B cell (primary cell): ENCODE results near the gene RENBP. TPM values are rescaled to one million over a fixed set of nuclear protein-coding genes. Genes with fewer than 3 reads are reported as not detected.

Source experiments
- ATAC-seq: fragments of 200-7000 bp; cut with Tn5 transposase; one replicate; pipeline ENCODE4 v1.10.0; 2021; ENCODE audit warnings: low read depth, mild to moderate bottlenecking, moderate number of reproducible peaks, moderate library complexity
- CTCF ChIA-PET: fragments of 350-600 bp; sonication (Branson Sonifier 250); formaldehyde crosslinking; loops from one replicate; lab custom pipeline; 2021; ENCODE audit warnings: antibody characterized with exemption, inconsistent platforms; lab: Charles Lee
- POLR2A ChIA-PET: fragments of 350-600 bp; sonication (Branson Sonifier 250); formaldehyde crosslinking; loops from one replicate; lab custom pipeline; 2021; ENCODE audit warnings: antibody characterized with exemption; lab: Charles Lee
- DNase-seq: peaks from one replicate; pipeline ENCODE4 v3.0.0; 2013
- H2AFZ ChIP-seq: 2 replicates; pipeline ENCODE4 v1.6.1; 2012; ENCODE audit warnings: mild to moderate bottlenecking, low read depth, low read length; ENCODE audit not compliant: insufficient read depth, poor library complexity, severe bottlenecking
- H3K27ac ChIP-seq, 2 donors: 1 replicate in 1 of 2; 2 replicates in 1 of 2; pipeline ENCODE4 v1.5.1; 2012 to 2013; ENCODE audit warnings: low read length in 2 of 2, mild to moderate bottlenecking in 2 of 2, moderate library complexity in 1 of 2
- H3K27me3 ChIP-seq, 4 experiments: fragments of 200-600 bp in 1 of 4; sonication (generic) in 1 of 4; replicated peaks in 1 of 4; 1 replicate in 2 of 4; 2 replicates in 2 of 4; pipeline versions ENCODE4 v1.6.1 to v1.7.0; 2013 to 2016; ENCODE audit warnings: low read length in 3 of 4, mild to moderate bottlenecking in 2 of 4, mixed read lengths in 1 of 4, moderate library complexity in 1 of 4; ENCODE audit not compliant: insufficient read depth in 4 of 4, control insufficient read depth in 3 of 4; ENCODE audit errors: control extremely low read depth in 1 of 4
- H3K36me3 ChIP-seq, 2 experiments: replicated peaks in 1 of 2; 1 replicate in 1 of 2; 2 replicates in 1 of 2; pipeline versions ENCODE4 v1.6.1 to v1.7.1; 2013; ENCODE audit warnings: low read length in 1 of 2; ENCODE audit not compliant: insufficient read depth in 2 of 2, control insufficient read depth in 1 of 2; ENCODE audit errors: control extremely low read depth in 1 of 2, extremely low read depth in 1 of 2
- H3K4me1 ChIP-seq, 2 donors: fragments of 200-600 bp in 1 of 2; sonication (generic) in 1 of 2; 1 replicate in 1 of 2; 2 replicates in 1 of 2; pipeline versions ENCODE4 v1.5.1 to v1.6.1; 2013 to 2017; ENCODE audit warnings: low read length in 2 of 2; ENCODE audit not compliant: control insufficient read depth in 2 of 2, insufficient read depth in 2 of 2
- H3K4me2 ChIP-seq: replicated peaks from 2 replicates; pipeline ENCODE3; 2012; ENCODE audit warnings: mild to moderate bottlenecking, low read depth, low read length; ENCODE audit not compliant: poor library complexity, severe bottlenecking
- H3K4me3 ChIP-seq, 5 experiments: fragments of 200-600 bp in 1 of 5; sonication (generic) in 1 of 5; 1 replicate in 3 of 5; 2 replicates in 2 of 5; pipeline versions ENCODE4 v1.5.1 to v1.7.0; 2011 to 2016; ENCODE audit warnings: low read length in 4 of 5, mild to moderate bottlenecking in 4 of 5, low read depth in 2 of 5, control low read depth in 1 of 5, moderate library complexity in 1 of 5; ENCODE audit not compliant: insufficient read depth in 1 of 5; ENCODE audit errors: control extremely low read depth in 1 of 5, extremely low read depth in 1 of 5
- H3K79me2 ChIP-seq: fragments of 200-600 bp; sonication (generic); one replicate; pipeline ENCODE4 v1.6.0; 2016; ENCODE audit warnings: low read length; ENCODE audit not compliant: control insufficient read depth, insufficient read depth
- H3K9ac ChIP-seq: fragments of 200-600 bp; sonication (generic); 2 replicates; pipeline ENCODE4 v1.6.1; 2017; ENCODE audit warnings: mild to moderate bottlenecking, low read length, moderate library complexity
- H3K9me3 ChIP-seq, 3 donors: one replicate each; pipeline versions ENCODE4 v1.6.1 to v1.7.1; 2013; ENCODE audit warnings: low read length in 2 of 3; ENCODE audit not compliant: control insufficient read depth in 2 of 3, insufficient read depth in 1 of 3; ENCODE audit errors: control extremely low read depth in 1 of 3
- H4K20me1 ChIP-seq: 2 replicates; pipeline ENCODE4 v1.6.0; 2012; ENCODE audit warnings: mild to moderate bottlenecking, low read length; ENCODE audit not compliant: insufficient read depth, control insufficient read depth, poor library complexity, severe bottlenecking
- H3K27ac Mint-ChIP-seq: one replicate; pipeline ENCODE4 v1.8.0; 2021; ENCODE audit warnings: mixed read lengths
- H3K27me3 Mint-ChIP-seq: one replicate; pipeline ENCODE4 v1.8.0; 2021; ENCODE audit warnings: mixed read lengths
- H3K4me1 Mint-ChIP-seq: one replicate; pipeline ENCODE4 v1.8.0; 2021; ENCODE audit warnings: mixed read lengths
- H3K4me3 Mint-ChIP-seq: one replicate; pipeline ENCODE4 v1.8.0; 2021; ENCODE audit warnings: mixed read lengths
- H3K9me3 Mint-ChIP-seq: one replicate; pipeline ENCODE4 v1.8.0; 2022; ENCODE audit warnings: mixed read lengths; ENCODE audit not compliant: insufficient read depth
- CTCF ChIP-seq: fragments of 200-600 bp; IDR thresholded peaks from one replicate; pipeline ENCODE4 v1.8.0; 2022; ENCODE audit warnings: antibody characterized with exemption, mild to moderate bottlenecking
- EZH2 ChIP-seq: IDR thresholded peaks from 2 replicates; pipeline ENCODE4 v1.6.1; 2012; ENCODE audit warnings: borderline replicate concordance, low read depth, mild to moderate bottlenecking, moderate library complexity, low read length; ENCODE audit not compliant: insufficient read depth, poor library complexity, severe bottlenecking
- WGBS: methylation state at CpG from one replicate; pipeline ENCODE4 v1.1.5; 2013; ENCODE audit warnings: missing lambda C conversion rate; ENCODE audit not compliant: insufficient coverage; 5-methylcytosine and 5-hydroxymethylcytosine counted together
- intact Hi-C: fragments of 100-400 bp; cut with micrococcal nuclease; formaldehyde crosslinking; loops from one replicate; pipeline ENCODE4 v1.10.0; 2022
- polyA plus RNA-seq: library from polyadenylated mRNA; depleted of rRNA; stranded (reverse); fragments of >200 nt; gene quantifications from 2 replicates; pipeline ENCODE4 v1.2.3, GENCODE V29; 2012
- total RNA-seq, 2 donors: library from RNA; stranded (reverse); fragments of 120-200 nt in 1 of 2; gene quantifications; 1 replicate in 1 of 2; 2 replicates in 1 of 2; pipeline versions ENCODE4 v1.2.3 to v1.2.4, GENCODE V29; 2013 to 2022

RENBP gene
- total and polyA plus RNA-seq, 2 donors (not counting 1 experiment from before 2014, with no cell fraction given): 30.6 to 39.2 TPM

- peaks cover 17% of the 10 kb centered on the region for H3K4me1 Mint-ChIP-seq
- no peak for ATAC-seq
- H4K20me1 ChIP-seq: peaks cover 30% of the 10 kb centered on the region
- H2AFZ ChIP-seq: no peak overlapping the region
- H3K27me3 Mint-ChIP-seq: no peaks in the 10 kb centered on the region
- no peaks in the 10 kb centered on the region for H3K9me3 Mint-ChIP-seq
- no peaks in the 10 kb centered on the region for H3K79me2 ChIP-seq
- TF ChIP-seq CTCF (no peak), EZH2 (no peak)
- H3K27ac Mint-ChIP-seq: peak overlapping the region; percentile 20
- H3K9me3 ChIP-seq: no peaks in the 10 kb centered on the region
- CTCF ChIA-PET: no interaction called here
- H3K27ac ChIP-seq: no peak overlapping the region
- no peak overlapping the region for H3K4me2 ChIP-seq
- intact Hi-C loops: no loop called here
- H3K9ac ChIP-seq: no peak overlapping the region
- WGBS: 97% methylated on average over 10 of the region's 23 CpGs
- POLR2A ChIA-PET: interaction anchor here (0.6 kb wide), 1 partner anchor 16 kb away, joined by 6 read pairs; no protein-coding TSS in a partner anchor
- H3K36me3 ChIP-seq: peaks cover 0 to 34% of the 10 kb centered on the region in 2 experiments
- H3K4me3 ChIP-seq: no peak overlapping the region
- no peaks in the 10 kb centered on the region for H3K27me3 ChIP-seq
- no peak for DNase-seq
- H3K4me3 Mint-ChIP-seq: no peak overlapping the region
- H3K4me1 ChIP-seq: peaks cover 17% of the 10 kb centered on the region in 2 donors
Measured at GRCh38 chrX:153908219-153908860, 36.1 kb downstream of the RENBP start.

- WGBS: no CpG with 5 or more reads among the region's 12 CpGs
- Histone ChIP-seq H3K9ac (no peak overlapping the region), H3K27me3 (no peaks in the 10 kb centered on the region), H2AFZ (no peak overlapping the region), H3K9me3 (no peaks in the 10 kb centered on the region), H3K27ac (no peak overlapping the region), H3K79me2 (no peaks in the 10 kb centered on the region), H3K36me3 (peaks cover 0 to 26% of the 10 kb centered on the region in 2 experiments), H3K4me2 (no peak overlapping the region), H3K4me3 (no peak overlapping the region), H4K20me1 (peaks cover 21% of the 10 kb centered on the region), H3K4me1 (peaks cover 26% of the 10 kb centered on the region in 2 donors)
- ChIA-PET POLR2A (no interaction called here), CTCF (interaction anchor here (0.8 kb wide), 1 partner anchor 16 kb away, joined by 3 read pairs; no protein-coding TSS in a partner anchor)
- ATAC-seq: no peak
- no peaks in the 10 kb centered on the region for H3K27me3 Mint-ChIP-seq
- intact Hi-C loops: no loop called here
- DNase-seq: no peak
- peaks cover 26% of the 10 kb centered on the region for H3K4me1 Mint-ChIP-seq
- no peak for TF ChIP-seq CTCF
- no peak for TF ChIP-seq EZH2
- H3K9me3 Mint-ChIP-seq: no peaks in the 10 kb centered on the region
- no peak overlapping the region for H3K27ac Mint-ChIP-seq
- H3K4me3 Mint-ChIP-seq: no peak overlapping the region
Measured at GRCh38 chrX:153907456-153907855, 37.0 kb downstream of the RENBP start.
